Neural crest cell (in vitro differentiated cells): ENCODE measurements around the gene NCAPG. TPM values are rescaled to one million over a fixed set of nuclear protein-coding genes. Genes with fewer than 3 reads are reported as not detected.

Source experiments
- DNase-seq: peaks from one replicate; pipeline ENCODE4 v3.0.0; 2021; ENCODE audit warnings: low read depth, mixed read lengths, low spot score
- H3K27ac Mint-ChIP-seq: one replicate; pipeline ENCODE4 v1.8.0; 2021; ENCODE audit warnings: mild to moderate bottlenecking, mixed read lengths; ENCODE audit not compliant: unreplicated experiment
- H3K27me3 Mint-ChIP-seq: 2 replicates; pipeline ENCODE4 v1.8.0; 2021; ENCODE audit warnings: low read depth, mild to moderate bottlenecking, mixed read lengths
- H3K36me3 Mint-ChIP-seq: 2 replicates; pipeline ENCODE4 v1.8.0; 2021; ENCODE audit warnings: low read depth, mild to moderate bottlenecking, mixed read lengths
- H3K4me1 Mint-ChIP-seq: 2 replicates; pipeline ENCODE4 v1.8.0; 2021; ENCODE audit warnings: mixed read lengths
- H3K4me3 Mint-ChIP-seq: one replicate; pipeline ENCODE4 v1.8.0; 2021; ENCODE audit warnings: mild to moderate bottlenecking, mixed read lengths
- H3K9me3 Mint-ChIP-seq: 2 replicates; pipeline ENCODE4 v1.8.0; 2021; ENCODE audit warnings: mixed read lengths
- CTCF ChIP-seq: fragments of 200-600 bp; sonication (generic); conservative IDR thresholded peaks from 2 replicates; pipeline ENCODE4 v1.5.0; 2021; ENCODE audit warnings: antibody characterized with exemption, mild to moderate bottlenecking
- total RNA-seq: library from RNA; stranded (reverse); gene quantifications from 2 replicates; pipeline ENCODE4 v1.2.1, GENCODE V29; 2021

NCAPG gene
- total RNA-seq, 1 donor from 2014 or later, result 79.6 TPM

GRCh38 chr4:17865866-17866363 lies 55.1 kb downstream of the NCAPG start:
- no peak for TF ChIP-seq CTCF
- Mint-ChIP-seq H3K4me3 (no peak overlapping the region), H3K4me1 (peaks cover 8% of the 10 kb centered on the region), H3K36me3 (peaks cover 35% of the 10 kb centered on the region), H3K27ac (no peak overlapping the region), H3K27me3 (no peaks in the 10 kb centered on the region), H3K9me3 (peaks cover 18% of the 10 kb centered on the region)
- DNase-seq, result no peak

DNA sequence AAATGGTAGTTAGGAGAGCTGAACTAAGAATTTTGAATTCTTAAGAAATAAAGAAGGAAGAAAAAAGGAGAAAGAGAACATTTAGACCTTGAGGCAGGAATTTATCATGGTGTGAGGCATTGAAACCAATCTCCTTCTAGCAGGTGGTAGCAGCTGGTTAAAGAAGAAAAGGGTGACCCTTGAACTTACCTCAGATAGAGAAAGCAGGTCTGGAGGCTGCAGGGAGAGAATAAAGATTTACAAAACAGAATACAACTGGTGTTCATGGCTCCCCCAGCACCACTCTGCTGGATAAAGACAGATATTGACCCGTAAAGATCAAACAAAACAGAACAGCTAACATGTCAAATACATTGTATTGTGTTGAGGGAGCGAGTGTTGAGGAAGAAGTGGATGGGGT lies 56.0 kb downstream of the NCAPG start:
- H3K27me3 Mint-ChIP-seq, result no peaks in the 10 kb centered on the region
- TF ChIP-seq CTCF, result no peak
- H3K36me3 Mint-ChIP-seq, result peaks cover 32% of the 10 kb centered on the region
- H3K9me3 Mint-ChIP-seq, result peaks cover 16% of the 10 kb centered on the region
- peaks cover 8% of the 10 kb centered on the region for H3K4me1 Mint-ChIP-seq
- no peak for DNase-seq
- no peak overlapping the region for H3K4me3 Mint-ChIP-seq
- H3K27ac Mint-ChIP-seq, result peak overlapping the region; percentile 20

DNA sequence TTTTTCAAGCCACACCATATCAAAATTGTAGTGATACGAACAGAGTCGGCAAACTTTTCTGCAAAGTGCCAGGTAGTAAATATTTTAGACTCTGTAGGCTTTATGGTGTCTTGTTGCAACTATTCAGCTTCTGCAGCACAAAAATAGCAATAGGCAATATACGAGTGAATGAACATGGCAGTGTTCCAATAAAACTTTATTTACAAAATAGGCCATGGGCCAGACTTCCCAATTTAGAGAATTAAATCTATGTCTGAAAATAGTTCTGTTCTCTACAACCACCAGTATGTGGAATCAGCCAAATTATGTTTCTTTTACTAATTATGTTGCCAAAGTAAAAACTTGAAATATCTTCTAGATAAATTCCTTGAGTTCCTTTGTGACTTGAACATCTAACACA lies 56.5 kb downstream of the NCAPG start:
- Mint-ChIP-seq H3K4me3 (no peak overlapping the region), H3K36me3 (peaks cover 30% of the 10 kb centered on the region), H3K27me3 (no peaks in the 10 kb centered on the region), H3K27ac (no peak overlapping the region), H3K9me3 (peaks cover 11% of the 10 kb centered on the region), H3K4me1 (peaks cover 8% of the 10 kb centered on the region)
- DNase-seq, result no peak
- TF ChIP-seq CTCF, result no peak

- H3K4me1 Mint-ChIP-seq, result peaks cover 8% of the 10 kb centered on the region
- peaks cover 16% of the 10 kb centered on the region for H3K36me3 Mint-ChIP-seq
- H3K27me3 Mint-ChIP-seq, result no peaks in the 10 kb centered on the region
- no peak overlapping the region for H3K27ac Mint-ChIP-seq
- H3K9me3 Mint-ChIP-seq, result no peaks in the 10 kb centered on the region
- no peak for DNase-seq
- H3K4me3 Mint-ChIP-seq, result no peak overlapping the region
- no peak for TF ChIP-seq CTCF
Measured at GRCh38 chr4:17869327-17869726, 58.5 kb downstream of the NCAPG start.

DNA sequence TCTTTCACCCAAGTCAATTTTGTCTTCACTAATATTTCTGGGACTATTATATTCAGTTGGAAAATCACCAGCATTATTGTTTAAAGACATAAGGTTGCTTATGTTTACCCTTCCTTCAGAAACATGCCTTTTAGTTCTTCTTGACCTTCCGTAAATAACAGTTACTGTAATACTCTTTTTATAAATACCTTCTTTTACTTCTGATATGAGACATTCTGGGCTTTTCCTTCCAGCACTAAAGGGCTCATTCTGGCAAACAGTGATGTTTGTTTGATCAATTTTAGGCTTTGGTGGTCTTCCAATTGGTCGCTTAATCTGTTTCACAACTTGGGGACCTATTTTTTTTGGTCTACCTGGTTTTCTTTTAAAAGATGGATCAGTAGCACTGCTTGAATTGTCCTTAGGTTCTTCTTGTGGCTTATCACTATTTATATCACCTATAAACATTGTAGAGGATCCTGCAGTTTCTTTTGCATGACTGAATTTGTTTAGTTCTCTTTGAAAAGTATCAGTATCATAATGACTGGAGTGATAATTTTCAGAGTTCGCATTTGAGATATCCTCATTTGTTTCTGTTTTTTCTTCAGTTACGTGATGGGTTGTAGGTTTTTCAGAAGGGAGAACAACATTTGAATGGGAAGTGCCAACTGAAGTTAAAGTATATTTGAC lies 64.8 kb downstream of the NCAPG start:
- no peak for TF ChIP-seq CTCF
- H3K27ac Mint-ChIP-seq, result no peak overlapping the region
- peaks cover 29% of the 10 kb centered on the region for H3K36me3 Mint-ChIP-seq
- H3K27me3 Mint-ChIP-seq, result no peaks in the 10 kb centered on the region
- no peak for DNase-seq
- no peaks in the 10 kb centered on the region for H3K4me1 Mint-ChIP-seq
- H3K4me3 Mint-ChIP-seq, result no peak overlapping the region
- H3K9me3 Mint-ChIP-seq, result peaks cover 5% of the 10 kb centered on the region
